T-helper 2 cell treated with Interferon-gamma antibody and Interleukin-4, amounts not matched to agents 5 μg/mL and 100 μg/mL, for 36 hours (primary cell): ENCODE measurements around the gene ZNF695.

Experiments
- DNase-seq: peaks from one replicate; pipeline ENCODE4 v3.0.0; 2021; ENCODE audit warnings: low spot score
- H3K27ac Mint-ChIP-seq: one replicate; pipeline ENCODE4 v1.8.0; 2021; ENCODE audit warnings: mild to moderate bottlenecking, mixed read lengths
- H3K27me3 Mint-ChIP-seq: one replicate; pipeline ENCODE4 v1.8.0; 2021; ENCODE audit warnings: low read depth, mixed read lengths
- H3K36me3 Mint-ChIP-seq: one replicate; pipeline ENCODE4 v1.8.0; 2021; ENCODE audit warnings: low read depth, mixed read lengths
- H3K4me1 Mint-ChIP-seq: one replicate; pipeline ENCODE4 v1.8.0; 2021; ENCODE audit warnings: low read depth, mixed read lengths
- H3K4me3 Mint-ChIP-seq: one replicate; pipeline ENCODE4 v1.8.0; 2022; ENCODE audit warnings: mild to moderate bottlenecking, moderate library complexity, mixed read lengths
- H3K9me3 Mint-ChIP-seq: one replicate; pipeline ENCODE4 v1.8.0; 2021; ENCODE audit warnings: mixed read lengths

Gene ZNF695

GRCh38 chr1:246987083-246987690 is 20.7 kb downstream of the ZNF695 start:
- Mint-ChIP-seq H3K36me3 (peaks cover 17% of the 10 kb centered on the region), H3K9me3 (peaks cover 78% of the 10 kb centered on the region), H3K27ac (no peak overlapping the region), H3K4me1 (no peaks in the 10 kb centered on the region), H3K27me3 (no peaks in the 10 kb centered on the region), H3K4me3 (no peak overlapping the region)
- DNase-seq, result no peak

- Mint-ChIP-seq H3K36me3 (peaks cover 2% of the 10 kb centered on the region), H3K9me3 (peaks cover 46% of the 10 kb centered on the region), H3K27me3 (no peaks in the 10 kb centered on the region), H3K4me1 (no peaks in the 10 kb centered on the region), H3K27ac (no peak overlapping the region), H3K4me3 (no peak overlapping the region)
- no peak for DNase-seq
Observed at GRCh38 chr1:246978785-246979184, 29.1 kb downstream of the ZNF695 start.

GRCh38 chr1:246978281-246978680 is 29.6 kb downstream of the ZNF695 start:
- DNase-seq, result no peak
- H3K9me3 Mint-ChIP-seq, result peaks cover 47% of the 10 kb centered on the region
- no peak overlapping the region for H3K4me3 Mint-ChIP-seq
- H3K36me3 Mint-ChIP-seq, result peaks cover 2% of the 10 kb centered on the region
- no peaks in the 10 kb centered on the region for H3K4me1 Mint-ChIP-seq
- H3K27me3 Mint-ChIP-seq, result no peaks in the 10 kb centered on the region
- no peak overlapping the region for H3K27ac Mint-ChIP-seq

- Mint-ChIP-seq H3K27ac (no peak overlapping the region), H3K4me3 (no peak overlapping the region), H3K27me3 (no peaks in the 10 kb centered on the region), H3K4me1 (no peaks in the 10 kb centered on the region), H3K36me3 (no peaks in the 10 kb centered on the region), H3K9me3 (peaks cover 44% of the 10 kb centered on the region)
- DNase-seq, result no peak
Observed at GRCh38 chr1:246971969-246972368, 35.9 kb downstream of the ZNF695 start.

- no peak overlapping the region for H3K4me3 Mint-ChIP-seq
- no peak overlapping the region for H3K27ac Mint-ChIP-seq
- H3K27me3 Mint-ChIP-seq, result no peaks in the 10 kb centered on the region
- DNase-seq, result peak; percentile 7
- H3K36me3 Mint-ChIP-seq, result peaks cover 1% of the 10 kb centered on the region
- peaks cover 43% of the 10 kb centered on the region for H3K9me3 Mint-ChIP-seq
- H3K4me1 Mint-ChIP-seq, result no peaks in the 10 kb centered on the region
Observed at GRCh38 chr1:246971090-246971721, 36.7 kb downstream of the ZNF695 start.

GRCh38 chr1:246969621-246970020 is 38.2 kb downstream of the ZNF695 start:
- Mint-ChIP-seq H3K27ac (no peak overlapping the region), H3K4me1 (no peaks in the 10 kb centered on the region), H3K9me3 (peaks cover 37% of the 10 kb centered on the region), H3K36me3 (peaks cover 1% of the 10 kb centered on the region), H3K27me3 (no peaks in the 10 kb centered on the region), H3K4me3 (no peak overlapping the region)
- no peak for DNase-seq

- no peaks in the 10 kb centered on the region for H3K4me1 Mint-ChIP-seq
- H3K4me3 Mint-ChIP-seq, result no peak overlapping the region
- H3K27ac Mint-ChIP-seq, result no peak overlapping the region
- H3K9me3 Mint-ChIP-seq, result peaks cover 46% of the 10 kb centered on the region
- DNase-seq, result no peak
- H3K36me3 Mint-ChIP-seq, result peaks cover 1% of the 10 kb centered on the region
- no peaks in the 10 kb centered on the region for H3K27me3 Mint-ChIP-seq
Observed at GRCh38 chr1:246966502-246966901, 41.4 kb downstream of the ZNF695 start.

GRCh38 chr1:246959944-246960693 is 47.7 kb downstream of the ZNF695 start:
- Mint-ChIP-seq H3K4me3 (no peak overlapping the region), H3K36me3 (no peaks in the 10 kb centered on the region), H3K9me3 (peaks cover 22% of the 10 kb centered on the region), H3K27ac (no peak overlapping the region), H3K4me1 (no peaks in the 10 kb centered on the region), H3K27me3 (no peaks in the 10 kb centered on the region)
- DNase-seq, result no peak

GRCh38 chr1:246954126-246954525 is 53.7 kb downstream of the ZNF695 start:
- no peak overlapping the region for H3K27ac Mint-ChIP-seq
- H3K27me3 Mint-ChIP-seq, result no peaks in the 10 kb centered on the region
- no peak for DNase-seq
- no peaks in the 10 kb centered on the region for H3K4me1 Mint-ChIP-seq
- H3K4me3 Mint-ChIP-seq, result no peak overlapping the region
- peaks cover 7% of the 10 kb centered on the region for H3K9me3 Mint-ChIP-seq
- no peaks in the 10 kb centered on the region for H3K36me3 Mint-ChIP-seq

- Mint-ChIP-seq H3K4me3 (no peak overlapping the region), H3K27me3 (no peaks in the 10 kb centered on the region), H3K36me3 (no peaks in the 10 kb centered on the region), H3K4me1 (no peaks in the 10 kb centered on the region), H3K9me3 (no peaks in the 10 kb centered on the region), H3K27ac (no peak overlapping the region)
- DNase-seq, result no peak
Observed at GRCh38 chr1:246951413-246951812, 56.4 kb downstream of the ZNF695 start.

GRCh38 chr1:246949956-246950355 is 57.9 kb downstream of the ZNF695 start:
- Mint-ChIP-seq H3K9me3 (no peaks in the 10 kb centered on the region), H3K27ac (no peak overlapping the region), H3K27me3 (no peaks in the 10 kb centered on the region), H3K36me3 (no peaks in the 10 kb centered on the region), H3K4me1 (no peaks in the 10 kb centered on the region), H3K4me3 (no peak overlapping the region)
- no peak for DNase-seq

- Mint-ChIP-seq H3K4me1 (no peaks in the 10 kb centered on the region), H3K9me3 (no peaks in the 10 kb centered on the region), H3K27me3 (no peaks in the 10 kb centered on the region), H3K4me3 (no peak overlapping the region), H3K27ac (no peak overlapping the region), H3K36me3 (no peaks in the 10 kb centered on the region)
- no peak for DNase-seq
Observed at GRCh38 chr1:246947255-246947654, 60.6 kb downstream of the ZNF695 start.

GRCh38 chr1:246946366-246946765 is 61.5 kb downstream of the ZNF695 start:
- Mint-ChIP-seq H3K36me3 (no peaks in the 10 kb centered on the region), H3K9me3 (no peaks in the 10 kb centered on the region), H3K27me3 (no peaks in the 10 kb centered on the region), H3K4me1 (no peaks in the 10 kb centered on the region), H3K4me3 (no peak overlapping the region), H3K27ac (no peak overlapping the region)
- DNase-seq, result no peak
